ENCODE results near the gene KRR1. TPM values are rescaled to one million over a fixed set of nuclear protein-coding genes. Genes with fewer than 3 reads are reported as not detected.

The KRR1 gene
- total RNA-seq, 1 experiment from 2014 or later = 76.8 TPM

DNA sequence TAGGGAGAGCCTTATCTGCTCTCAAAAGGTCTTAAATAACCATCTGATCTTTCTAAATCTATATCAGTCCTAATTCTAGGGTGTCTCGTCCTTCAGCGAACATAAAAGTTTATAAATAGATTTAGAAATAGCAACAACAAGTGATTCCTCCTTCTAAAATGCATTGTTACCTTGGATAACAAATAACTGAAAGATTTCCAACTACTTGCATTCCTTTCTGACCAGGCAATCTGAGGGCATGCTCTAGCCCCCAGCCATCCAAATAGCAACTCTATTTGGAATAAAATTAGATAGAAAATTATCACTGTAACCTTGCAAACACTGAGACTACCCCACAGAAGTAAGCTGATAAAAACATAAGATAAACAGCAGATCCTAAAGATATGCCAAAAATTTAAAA lies 21.8 kb upstream of the KRR1 start:
- H3K27ac Mint-ChIP-seq (ENCODE audit: low read depth, unreplicated experiment) = no peak overlapping the region
- BruUV-seq (replicated peaks) = no TSS peak
- no peaks in the 10 kb centered on the region for H3K4me1 Mint-ChIP-seq (ENCODE audit: insufficient read depth, unreplicated experiment)
- no peaks in the 10 kb centered on the region for H3K36me3 Mint-ChIP-seq (ENCODE audit: insufficient read depth, unreplicated experiment)
- TF ChIP-seq, protein P1, sequence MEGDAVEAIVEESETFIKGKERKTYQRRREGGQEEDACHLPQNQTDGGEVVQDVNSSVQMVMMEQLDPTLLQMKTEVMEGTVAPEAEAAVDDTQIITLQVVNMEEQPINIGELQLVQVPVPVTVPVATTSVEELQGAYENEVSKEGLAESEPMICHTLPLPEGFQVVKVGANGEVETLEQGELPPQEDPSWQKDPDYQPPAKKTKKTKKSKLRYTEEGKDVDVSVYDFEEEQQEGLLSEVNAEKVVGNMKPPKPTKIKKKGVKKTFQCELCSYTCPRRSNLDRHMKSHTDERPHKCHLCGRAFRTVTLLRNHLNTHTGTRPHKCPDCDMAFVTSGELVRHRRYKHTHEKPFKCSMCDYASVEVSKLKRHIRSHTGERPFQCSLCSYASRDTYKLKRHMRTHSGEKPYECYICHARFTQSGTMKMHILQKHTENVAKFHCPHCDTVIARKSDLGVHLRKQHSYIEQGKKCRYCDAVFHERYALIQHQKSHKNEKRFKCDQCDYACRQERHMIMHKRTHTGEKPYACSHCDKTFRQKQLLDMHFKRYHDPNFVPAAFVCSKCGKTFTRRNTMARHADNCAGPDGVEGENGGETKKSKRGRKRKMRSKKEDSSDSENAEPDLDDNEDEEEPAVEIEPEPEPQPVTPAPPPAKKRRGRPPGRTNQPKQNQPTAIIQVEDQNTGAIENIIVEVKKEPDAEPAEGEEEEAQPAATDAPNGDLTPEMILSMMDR (IDR thresholded peaks at IDR 0.05; ENCODE audit: unreplicated experiment) = no peak
- no peaks in the 10 kb centered on the region for H3K9me3 Mint-ChIP-seq (ENCODE audit: unreplicated experiment)
- DNase-seq (ENCODE audit: unreplicated experiment) = no peak
- POLR2A ChIA-PET = no interaction called here
- H3K4me3 Mint-ChIP-seq (ENCODE audit: unreplicated experiment) = no peak overlapping the region
- intact Hi-C loops (cut with micrococcal nuclease) = no loop called here
- no peaks in the 10 kb centered on the region for H3K27me3 Mint-ChIP-seq (ENCODE audit: insufficient read depth, unreplicated experiment)
- CTCF ChIA-PET = no interaction called here

- no peak for DNase-seq (ENCODE audit: unreplicated experiment)
- no peaks in the 10 kb centered on the region for H3K4me1 Mint-ChIP-seq (ENCODE audit: insufficient read depth, unreplicated experiment)
- H3K36me3 Mint-ChIP-seq (ENCODE audit: insufficient read depth, unreplicated experiment) = no peaks in the 10 kb centered on the region
- H3K9me3 Mint-ChIP-seq (ENCODE audit: unreplicated experiment) = no peaks in the 10 kb centered on the region
- ChIA-PET POLR2A (interaction anchor here (5.4 kb wide), 1 partner anchor 502 kb away, joined by 47 read pairs; the partner anchor contains the start of gene PHLDA1), CTCF (interaction anchor here (1.0 to 2.8 kb wide), 3 partner anchors 93 to 508 kb away, joined by 3 to 6 read pairs (median 4); no protein-coding TSS in a partner anchor)
- no peaks in the 10 kb centered on the region for H3K27me3 Mint-ChIP-seq (ENCODE audit: insufficient read depth, unreplicated experiment)
- TF ChIP-seq, protein P1 (IDR thresholded peaks at IDR 0.05; ENCODE audit: unreplicated experiment) = no peak
- no TSS peak for BruUV-seq (replicated peaks)
- intact Hi-C loops (cut with micrococcal nuclease) = loop anchor here (5.0 kb wide), 1 partner anchor 287 kb away; no protein-coding TSS in a partner anchor
- H3K4me3 Mint-ChIP-seq (ENCODE audit: unreplicated experiment) = no peak overlapping the region
- no peak overlapping the region for H3K27ac Mint-ChIP-seq (ENCODE audit: low read depth, unreplicated experiment)
These were observed 18.4 kb upstream of the KRR1 start for GRCh38 chr12:75529826-75530225.

- H3K27ac Mint-ChIP-seq (ENCODE audit: low read depth, unreplicated experiment) = no peak overlapping the region
- intact Hi-C loops (cut with micrococcal nuclease) = loop anchor here (5.0 kb wide), 1 partner anchor 288 kb away; no protein-coding TSS in a partner anchor
- no peak overlapping the region for H3K4me3 Mint-ChIP-seq (ENCODE audit: unreplicated experiment)
- CTCF ChIA-PET = interaction anchor here (1.0 to 4.8 kb wide), 4 partner anchors 94 to 508 kb away, joined by 3 to 117 read pairs (median 8); partner anchors contain the start of gene PHLDA1
- TF ChIP-seq, protein P1 (IDR thresholded peaks at IDR 0.05; ENCODE audit: unreplicated experiment) = no peak
- no peaks in the 10 kb centered on the region for H3K9me3 Mint-ChIP-seq (ENCODE audit: unreplicated experiment)
- H3K27me3 Mint-ChIP-seq (ENCODE audit: insufficient read depth, unreplicated experiment) = no peaks in the 10 kb centered on the region
- H3K36me3 Mint-ChIP-seq (ENCODE audit: insufficient read depth, unreplicated experiment) = no peaks in the 10 kb centered on the region
- POLR2A ChIA-PET = interaction anchor here (5.4 kb wide), 1 partner anchor 502 kb away, joined by 47 read pairs; the partner anchor contains the start of gene PHLDA1
- no peak for DNase-seq (ENCODE audit: unreplicated experiment)
- H3K4me1 Mint-ChIP-seq (ENCODE audit: insufficient read depth, unreplicated experiment) = no peaks in the 10 kb centered on the region
- BruUV-seq (replicated peaks) = no TSS peak
These were observed 17.9 kb upstream of the KRR1 start for GRCh38 chr12:75529316-75529715.

GRCh38 chr12:75528692-75529091 lies 17.3 kb upstream of the KRR1 start:
- DNase-seq (ENCODE audit: unreplicated experiment) = no peak
- Mint-ChIP-seq H3K9me3 (ENCODE audit: unreplicated experiment) (no peaks in the 10 kb centered on the region), H3K36me3 (ENCODE audit: insufficient read depth, unreplicated experiment) (no peaks in the 10 kb centered on the region), H3K27me3 (ENCODE audit: insufficient read depth, unreplicated experiment) (no peaks in the 10 kb centered on the region), H3K4me3 (ENCODE audit: unreplicated experiment) (no peak overlapping the region), H3K27ac (ENCODE audit: low read depth, unreplicated experiment) (no peak overlapping the region), H3K4me1 (ENCODE audit: insufficient read depth, unreplicated experiment) (no peaks in the 10 kb centered on the region)
- ChIA-PET POLR2A (interaction anchor here (1.0 to 5.4 kb wide), 3 partner anchors 503 to 1058 kb away, joined by 3 to 47 read pairs (median 3); partner anchors contain the start of genes BBS10 and PHLDA1), CTCF (interaction anchor here (0.6 to 4.8 kb wide), 10 partner anchors 17 to 1058 kb away, joined by 3 to 117 read pairs (median 4); partner anchors contain the start of gene PHLDA1)
- BruUV-seq (replicated peaks) = no TSS peak
- TF ChIP-seq, protein P1 (IDR thresholded peaks at IDR 0.05; ENCODE audit: unreplicated experiment) = no peak
- intact Hi-C loops (cut with micrococcal nuclease) = loop anchor here (5.0 kb wide), 1 partner anchor 289 kb away; no protein-coding TSS in a partner anchor
